ENCODE data around the gene DNAJC17. TPM values are rescaled to one million over a fixed set of nuclear protein-coding genes. Genes with fewer than 3 reads are reported as not detected.

DNAJC17 gene
- total RNA-seq = 32.7 and 34.9 TPM in 2 replicates

GRCh38 chr15:40807028-40807887 lies at the start of gene DNAJC17, which contains the start of gene ZFYVE19:
DNAJC17 (minus strand) TSS chr15:40807473; CDS start chr15:40807446, 27 bp downstream.
ZFYVE19 (plus strand) TSS chr15:40807089; CDS start chr15:40807590, 501 bp downstream.

DNA sequence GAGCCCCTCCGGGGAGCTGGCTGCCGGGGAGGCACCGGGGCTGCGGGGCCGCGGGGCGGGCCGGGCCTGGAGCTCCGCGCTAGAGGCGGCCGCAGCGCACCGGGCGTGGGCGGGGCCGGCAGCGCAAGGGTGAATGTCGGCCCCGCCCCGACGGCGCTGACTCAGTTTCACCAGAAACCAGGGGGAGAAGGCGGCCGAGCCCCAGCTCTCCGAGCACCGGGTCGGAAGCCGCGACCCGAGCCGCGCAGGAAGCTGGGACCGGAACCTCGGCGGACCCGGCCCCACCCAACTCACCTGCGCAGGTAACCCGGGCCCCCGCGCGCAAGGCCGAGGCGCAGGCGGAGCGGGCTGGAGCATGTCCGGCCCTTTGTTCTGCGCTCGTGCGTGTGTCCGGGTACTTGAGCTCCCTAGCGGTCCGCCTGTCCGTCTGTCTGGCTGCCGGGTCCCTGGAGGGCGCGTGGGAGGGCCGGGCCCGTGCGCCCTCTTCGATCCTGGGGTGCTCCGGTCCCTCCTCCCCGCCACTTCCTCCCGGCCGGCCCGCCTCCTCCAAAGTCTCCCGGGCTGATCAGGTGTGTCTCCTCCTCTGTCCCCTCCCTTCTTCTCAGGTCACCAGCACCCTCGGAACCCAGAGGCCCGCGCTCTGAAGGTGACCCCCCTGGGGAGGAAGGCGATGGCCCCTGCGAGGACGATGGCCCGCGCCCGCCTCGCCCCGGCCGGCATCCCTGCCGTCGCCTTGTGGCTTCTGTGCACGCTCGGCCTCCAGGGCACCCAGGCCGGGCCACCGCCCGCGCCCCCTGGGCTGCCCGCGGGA lies 36.8 kb upstream of the DNAJC17 start, which contains the start of gene SPINT1:
Gene SPINT1 (plus strand): TSS at position 164 of the 811 bp plus-strand sequence. CDS start 507 bp downstream, at position 671.

GRCh38 chr15:40828447-40829036 lies 21.3 kb upstream of the DNAJC17 start, which contains the start of gene PPP1R14D:
PPP1R14D (minus strand) TSS chr15:40828708; CDS start chr15:40828641, 67 bp downstream.

DNA sequence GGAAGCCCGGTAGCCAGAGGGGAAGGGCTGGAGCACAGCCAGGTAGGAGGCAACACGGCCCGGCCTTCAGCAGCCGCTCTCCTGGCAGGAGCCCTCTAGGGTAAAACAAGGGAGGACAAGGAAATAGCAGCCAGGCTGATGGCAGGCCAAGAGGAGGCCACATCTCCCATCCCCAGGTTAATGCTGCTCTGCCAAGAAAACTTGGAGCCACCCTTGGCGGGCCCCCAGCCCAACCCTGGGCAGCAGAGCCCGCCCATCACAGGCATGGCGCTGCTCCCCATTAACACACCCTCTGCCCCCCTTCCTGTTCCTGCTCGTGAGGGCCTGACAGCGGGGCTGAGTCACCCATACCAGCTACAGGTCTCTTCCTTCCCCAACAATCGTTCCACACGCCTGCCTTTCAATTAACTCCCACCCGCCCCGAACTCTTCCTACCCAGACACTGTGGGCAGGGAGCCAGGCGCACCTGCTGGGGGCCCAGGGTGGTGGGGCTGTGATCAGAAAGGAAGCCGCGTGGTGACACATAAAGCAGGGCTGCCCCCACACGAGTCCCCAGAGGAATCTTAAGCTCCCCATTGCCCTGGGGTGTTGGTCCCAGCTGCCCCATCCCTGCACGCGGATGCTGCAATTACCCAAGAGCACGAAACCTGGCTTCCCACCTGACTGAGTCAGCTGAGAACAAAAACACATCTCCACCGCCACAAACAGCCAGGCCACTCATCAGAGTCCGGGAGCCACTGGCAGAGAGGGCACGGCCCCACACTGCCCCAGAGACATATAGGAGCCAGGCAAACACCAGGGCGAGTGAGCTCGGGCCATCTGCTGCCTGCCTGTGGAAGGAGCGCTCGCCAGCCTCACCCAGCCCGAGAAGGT lies 37.8 kb downstream of the DNAJC17 start, which contains the start of gene C15orf62:
Gene C15orf62 (plus strand): TSS at position 707 of the 873 bp plus-strand sequence. CDS start 516 bp downstream, outside the sequence.

GRCh38 chr15:40763801-40764628 lies 43.3 kb downstream of the DNAJC17 start, which contains the start of gene GCHFR:
GCHFR (plus strand) TSS chr15:40764068; CDS start chr15:40764181, 113 bp downstream.

DNA sequence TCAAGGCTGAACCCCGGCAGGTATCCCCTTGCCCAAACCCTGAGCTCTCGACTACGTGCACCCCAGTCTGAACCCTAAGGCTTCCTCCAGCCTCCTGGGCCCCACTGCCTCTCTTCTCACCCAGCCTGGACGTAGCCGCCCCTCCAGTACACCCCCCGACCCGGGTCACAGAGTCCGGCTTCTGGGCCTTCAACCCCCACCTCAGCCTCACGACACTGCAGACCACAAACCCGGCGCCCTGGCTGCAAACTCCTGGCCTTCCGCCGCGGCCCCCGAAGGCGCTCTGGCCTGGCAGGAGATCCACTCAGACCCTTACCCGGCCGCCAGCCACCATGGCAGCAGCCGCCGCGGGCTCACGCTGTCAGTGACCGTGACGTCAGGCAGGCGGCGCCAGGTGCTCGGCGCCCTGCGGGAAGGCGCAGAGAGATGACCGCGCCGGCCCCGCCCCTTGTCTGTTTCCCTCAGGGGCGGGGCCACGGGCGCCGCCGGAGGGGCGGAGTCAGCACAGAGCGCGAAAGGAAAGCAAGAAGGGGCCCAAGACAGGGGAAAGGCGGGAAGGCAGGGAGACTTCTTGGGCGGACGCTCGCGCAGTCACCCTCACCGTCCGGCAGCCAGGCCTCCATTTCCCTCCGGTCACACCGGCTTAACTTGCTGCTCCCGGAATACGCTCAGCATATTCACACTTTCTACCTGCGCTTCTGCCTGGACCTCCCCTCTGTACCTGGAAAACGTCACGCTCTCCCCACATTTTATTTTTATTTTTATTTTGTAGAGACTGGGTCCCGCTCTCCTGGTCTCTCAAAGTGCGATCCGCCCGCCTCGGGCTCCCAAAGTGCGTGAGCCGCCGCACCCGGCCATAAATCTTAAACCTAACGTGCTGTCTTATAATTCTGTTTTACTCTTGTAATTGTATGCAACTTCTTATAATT lies 52.1 kb downstream of the DNAJC17 start, which contains the start of gene RMDN3:
Gene RMDN3 (minus strand): TSS at position 372 of the 929 bp plus-strand sequence. CDS start 471 bp downstream, outside the sequence.

Other genes starting within 250 kb of the DNAJC17 start
- 17.1 and 17.6 TPM in 2 replicates for gene CCDC32, start 242.4 kb downstream of the DNAJC17 start, total RNA-seq
- gene RPUSD2, start 238.2 kb downstream of the DNAJC17 start, total RNA-seq = 16.3 and 16.7 TPM in 2 replicates
- gene KNL1, start 213.2 kb downstream of the DNAJC17 start, total RNA-seq = 1.3 and 27.4 TPM in 2 replicates
- gene RAD51, start 112.3 kb downstream of the DNAJC17 start, total RNA-seq = 3.7 and 12.7 TPM in 2 replicates
- gene RMDN3, start 52.2 kb downstream of the DNAJC17 start, total RNA-seq = 14.3 and 16.1 TPM in 2 replicates
- gene GCHFR, start 43.4 kb downstream of the DNAJC17 start, total RNA-seq = 24.9 and 91.1 TPM in 2 replicates
- 0.16 and 0.63 TPM in 2 replicates for gene C15orf62, start 37.5 kb downstream of the DNAJC17 start, total RNA-seq
- 23.2 and 30.5 TPM in 2 replicates for gene ZFYVE19, start 384 bp downstream of the DNAJC17 start, total RNA-seq
- gene PPP1R14D, start 21.2 kb upstream of the DNAJC17 start, total RNA-seq = not detected in 2 replicates
- 64.9 and 128 TPM in 2 replicates for gene SPINT1, start 36.6 kb upstream of the DNAJC17 start, total RNA-seq
- 0.16 and 0.63 TPM in 2 replicates for gene RHOV, start 66.8 kb upstream of the DNAJC17 start, total RNA-seq
- 32.6 and 48.0 TPM in 2 replicates for gene VPS18, start 87.0 kb upstream of the DNAJC17 start, total RNA-seq
- 0.13 TPM in 1 of 2 replicates, not detected in the other for gene DLL4, start 121.9 kb upstream of the DNAJC17 start, total RNA-seq
- gene CHAC1, start 146.0 kb upstream of the DNAJC17 start, total RNA-seq = 47.9 and 73.2 TPM in 2 replicates

All from mesangial cell (primary cell).